Measurements from ENCODE around the gene TGM1.
"Not testable (repeated sequence)": the region's sequence is repeated elsewhere in the genome, so short reads cannot be mapped to it uniquely, and the experiment has no call there.

The TGM1 gene

DNA sequence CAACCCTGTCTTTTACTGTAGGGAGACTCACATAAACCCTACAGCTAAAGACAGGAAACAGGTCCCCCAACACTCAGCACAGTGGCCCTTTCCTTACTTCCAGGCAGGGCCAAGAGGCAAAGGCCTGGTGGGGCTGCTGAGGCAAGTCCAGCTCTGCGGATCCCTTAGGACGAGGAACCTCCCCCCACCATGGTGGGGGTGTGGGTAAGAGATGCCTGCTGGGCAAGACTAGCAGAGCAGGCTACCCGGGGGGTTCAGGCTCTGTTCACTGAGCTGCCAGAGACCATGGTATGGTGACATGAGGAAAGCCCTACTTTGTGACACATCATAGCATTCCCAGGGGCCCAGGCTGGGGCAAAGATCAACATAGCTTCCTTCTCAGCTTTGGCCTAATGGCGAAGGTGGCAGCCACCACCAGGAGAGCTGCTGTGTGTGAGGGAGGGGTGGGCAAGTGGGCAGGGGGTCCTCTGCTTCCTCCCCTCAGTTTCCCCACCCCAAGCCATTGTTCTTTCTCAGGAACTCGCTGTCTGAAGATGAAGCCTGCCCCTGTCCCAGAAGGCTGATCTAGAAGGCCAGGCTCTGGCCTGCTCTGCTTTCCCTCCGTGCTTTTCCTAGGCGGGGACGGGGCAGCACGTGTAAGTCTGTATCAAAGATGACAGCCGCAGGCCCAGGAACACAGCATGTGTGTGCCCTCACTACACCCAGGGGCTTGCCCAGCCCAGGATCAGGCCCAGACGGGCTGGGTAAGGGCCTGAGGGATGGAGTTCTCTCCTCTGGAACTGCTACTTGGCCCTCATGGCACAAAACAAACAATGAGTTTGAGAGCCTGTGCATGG lies 10.5 kb downstream of the TGM1 start:
- no peak for DNase-seq

DNA sequence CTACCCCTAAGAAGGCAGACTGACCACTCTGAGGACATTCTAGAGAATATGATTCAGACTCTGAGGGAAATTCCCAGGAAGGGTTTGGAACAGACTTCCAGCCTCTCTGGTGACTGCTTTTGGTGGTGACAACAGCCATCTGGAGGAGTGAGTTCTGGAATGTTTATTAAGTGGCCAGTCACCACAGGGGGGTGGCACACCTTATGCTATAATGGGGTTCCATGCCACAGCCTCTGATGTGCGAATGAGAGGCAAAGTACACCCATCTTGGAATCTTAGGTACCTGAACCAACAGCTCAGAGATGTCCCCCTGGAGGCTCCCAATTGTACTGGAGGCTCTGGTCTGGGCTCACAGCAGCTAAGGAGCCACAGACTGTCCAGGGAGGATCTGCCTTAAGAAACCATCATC lies 11.1 kb downstream of the TGM1 start:
- no peak for DNase-seq

GRCh38 chr14:24250354-24250753 lies 12.6 kb downstream of the TGM1 start:
- DNase-seq, result no peak

DNA sequence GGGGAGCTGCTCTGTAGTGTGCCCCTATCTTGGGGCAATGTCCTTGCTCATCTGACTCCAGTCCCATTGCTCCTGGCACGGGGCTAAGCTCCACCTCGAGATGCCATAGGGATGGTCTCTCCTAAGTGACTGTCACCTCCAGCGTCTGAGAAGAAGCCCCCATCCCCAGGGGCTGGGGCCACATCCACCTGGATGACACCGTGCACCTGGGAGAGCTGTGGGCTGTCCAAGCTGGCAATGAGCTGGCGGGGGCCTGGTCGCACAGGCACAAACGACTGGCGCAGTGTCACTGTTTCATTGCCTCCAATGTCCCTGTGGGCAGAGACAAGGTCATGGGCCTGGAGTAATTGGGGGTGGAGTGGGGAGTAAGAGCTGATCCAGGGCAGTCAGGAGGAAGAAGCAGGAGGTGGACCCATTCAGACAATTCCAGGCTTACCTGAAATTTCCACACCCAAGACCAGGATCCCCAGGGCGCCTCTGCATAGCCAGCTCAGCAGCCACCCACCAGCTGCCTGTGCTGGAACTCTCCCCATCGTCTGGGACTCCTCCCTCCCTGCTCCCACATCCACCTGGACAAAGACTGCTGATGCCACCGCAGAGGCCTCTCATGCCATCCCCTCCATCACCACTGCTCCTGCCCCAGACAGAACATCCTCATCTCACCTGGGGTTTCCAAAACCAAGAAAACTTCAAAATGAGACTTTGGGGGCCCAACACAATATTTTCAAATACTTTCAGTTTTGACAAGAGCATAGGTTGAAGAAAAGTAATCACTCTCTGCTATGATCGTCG lies 13.6 kb downstream of the TGM1 start:
- no peak for DNase-seq

DNA sequence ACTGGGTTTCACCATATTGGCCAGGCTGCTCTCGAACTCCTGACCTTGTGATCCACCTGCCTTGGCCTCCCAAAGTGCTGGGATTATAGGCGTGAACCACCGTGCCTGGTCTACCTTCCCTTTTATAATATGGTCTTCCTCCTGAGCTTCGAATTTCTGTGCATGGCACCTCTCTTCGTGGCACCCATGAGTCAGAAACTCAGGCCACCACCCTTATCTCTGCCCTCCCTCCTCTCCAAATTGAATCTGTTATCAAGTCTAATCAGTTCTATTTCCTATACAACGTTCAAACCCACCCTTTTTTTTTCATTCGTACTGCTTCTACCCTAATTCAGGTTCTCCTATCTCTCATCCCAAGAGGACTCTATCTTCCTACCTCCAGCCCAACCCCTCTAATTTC lies 15.6 kb downstream of the TGM1 start:
- no peak for DNase-seq

GRCh38 chr14:24246765-24247212 lies 16.2 kb downstream of the TGM1 start:
- no peak for DNase-seq

DNA sequence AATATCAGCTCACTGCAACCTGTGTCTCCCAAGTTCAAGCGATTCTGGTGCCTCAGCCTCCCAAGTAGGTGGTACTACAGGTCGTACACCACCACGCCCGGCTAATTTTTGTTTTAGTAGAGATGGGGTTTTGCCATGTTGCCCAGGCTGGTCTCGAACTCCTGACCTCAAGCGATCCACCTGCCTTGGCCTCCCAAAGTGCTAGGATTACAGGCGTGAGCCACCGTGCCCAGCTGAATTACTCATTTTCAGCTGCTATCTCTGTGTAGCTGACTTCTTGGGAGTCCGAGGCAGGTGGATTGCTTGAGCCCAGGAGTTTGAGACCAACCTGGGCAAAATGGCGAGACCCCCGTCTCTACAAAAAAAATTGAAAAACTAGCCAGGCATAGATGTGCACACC lies 17.6 kb downstream of the TGM1 start:
- DNase-seq, result not testable (repeated sequence)

GRCh38 chr14:24243336-24243836 lies 19.6 kb downstream of the TGM1 start:
- peak; percentile 30 for DNase-seq

GRCh38 chr14:24241829-24242443 lies 21.0 kb downstream of the TGM1 start:
- DNase-seq, result peak; percentile 25

- no peak for DNase-seq
Measured at GRCh38 chr14:24240110-24240918, 22.7 kb downstream of the TGM1 start.

DNA sequence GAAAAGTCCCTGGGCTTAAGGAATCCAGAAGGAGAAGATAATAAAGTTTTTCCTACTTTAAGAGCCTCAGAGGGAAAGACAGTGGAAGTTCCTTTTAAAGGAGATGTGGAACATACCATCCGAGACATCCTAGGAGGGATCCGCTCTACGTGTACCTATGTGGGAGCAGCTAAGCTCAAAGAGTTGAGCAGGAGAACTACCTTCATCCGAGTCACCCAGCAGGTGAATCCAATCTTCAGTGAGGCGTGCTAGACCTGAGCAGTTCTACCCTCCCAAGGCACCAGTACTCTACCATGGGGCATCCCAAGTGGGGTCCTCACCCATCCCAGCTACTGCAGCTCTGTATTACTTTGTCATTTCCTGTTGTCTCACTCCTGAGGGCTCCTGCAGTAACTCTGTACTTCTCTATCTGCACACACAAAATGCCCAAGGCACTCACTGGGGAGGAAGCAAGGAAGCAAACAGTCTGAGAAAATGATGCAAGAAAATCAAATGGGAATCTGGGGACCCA lies 24.4 kb downstream of the TGM1 start:
- DNase-seq, result no peak

- DNase-seq, result no peak
Measured at GRCh38 chr14:24238123-24238522, 24.9 kb downstream of the TGM1 start.

DNA sequence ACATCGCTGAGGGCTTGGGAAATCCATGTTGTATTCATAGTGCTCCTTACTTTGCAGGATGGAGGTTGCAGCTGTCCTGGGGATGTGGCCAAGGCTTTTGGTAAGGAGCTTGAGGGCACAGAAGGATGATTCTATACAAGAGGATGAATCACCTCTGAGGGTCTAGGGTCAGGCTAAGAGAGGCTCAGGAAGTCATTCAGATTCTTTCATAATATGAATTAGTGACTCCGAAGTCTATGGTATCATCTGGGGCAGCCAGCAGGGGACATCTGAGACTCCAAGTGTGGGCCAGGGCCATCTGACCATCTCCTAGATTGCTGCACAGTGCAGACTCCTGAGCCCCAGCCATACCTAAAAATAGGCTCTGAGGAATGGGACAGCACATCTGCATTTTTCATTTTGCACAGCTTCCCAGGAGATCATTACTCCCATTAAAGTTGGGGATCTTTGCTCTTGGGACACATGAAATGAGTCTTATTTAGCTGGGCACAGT lies 25.5 kb downstream of the TGM1 start:
- DNase-seq, result no peak

- no peak for DNase-seq
Measured at GRCh38 chr14:24236689-24237462, 26.1 kb downstream of the TGM1 start.

DNA sequence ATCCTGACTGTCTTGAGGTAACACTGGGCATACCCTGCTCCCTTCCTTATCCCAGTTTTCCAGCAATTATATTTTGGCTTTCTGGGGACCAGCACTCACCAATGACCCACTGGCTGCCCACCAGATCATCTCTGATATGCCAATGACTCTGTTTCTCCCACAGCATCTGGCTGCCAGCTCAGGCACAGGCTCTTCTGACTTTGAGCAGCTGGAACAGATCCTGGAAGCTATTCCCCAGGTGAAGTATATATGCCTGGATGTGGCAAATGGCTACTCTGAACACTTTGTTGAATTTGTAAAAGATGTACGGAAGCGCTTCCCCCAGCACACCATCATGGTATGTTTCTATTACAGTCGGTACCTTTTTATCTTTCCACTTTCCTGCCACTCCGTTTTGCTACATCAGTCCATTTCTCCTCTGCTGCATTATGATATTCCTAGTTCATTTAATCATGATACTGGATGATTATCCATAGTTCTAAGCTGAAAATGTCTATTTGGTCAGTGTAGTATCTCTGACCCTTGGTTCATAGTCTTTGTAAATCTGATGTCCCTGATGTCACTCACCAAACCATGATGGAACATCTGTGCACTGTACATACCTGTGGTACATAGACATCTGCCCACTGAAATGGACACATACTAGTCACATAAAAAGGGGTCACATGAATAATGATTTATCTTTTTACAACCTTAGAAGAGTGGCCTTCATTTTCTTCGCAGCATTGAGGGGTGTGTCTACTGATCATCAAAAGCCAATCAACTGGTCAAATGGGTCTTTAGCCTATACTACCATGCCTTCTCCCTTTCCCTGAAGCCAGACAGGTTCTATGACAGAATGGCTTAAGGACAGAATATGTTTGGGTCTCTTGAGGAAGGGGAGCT lies 26.9 kb downstream of the TGM1 start:
- no peak for DNase-seq

- no peak for DNase-seq
Measured at GRCh38 chr14:24234095-24235005, 28.6 kb downstream of the TGM1 start.

DNA sequence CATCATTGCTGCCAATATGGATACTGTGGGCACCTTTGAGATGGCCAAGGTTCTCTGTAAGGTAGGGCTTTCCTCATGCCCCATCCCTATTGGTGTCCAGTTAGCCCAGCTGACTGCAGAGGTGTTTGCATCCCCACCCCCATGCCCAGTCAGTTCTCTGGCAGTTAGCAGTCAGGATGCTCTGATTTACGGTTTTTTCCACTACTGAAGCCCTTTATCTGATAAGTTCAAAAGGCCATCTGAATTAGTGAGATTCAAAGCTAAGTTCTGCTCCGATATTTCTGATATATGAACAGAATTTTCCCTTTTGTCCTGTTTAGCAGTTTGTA lies 29.5 kb downstream of the TGM1 start:
- no peak for DNase-seq

DNA sequence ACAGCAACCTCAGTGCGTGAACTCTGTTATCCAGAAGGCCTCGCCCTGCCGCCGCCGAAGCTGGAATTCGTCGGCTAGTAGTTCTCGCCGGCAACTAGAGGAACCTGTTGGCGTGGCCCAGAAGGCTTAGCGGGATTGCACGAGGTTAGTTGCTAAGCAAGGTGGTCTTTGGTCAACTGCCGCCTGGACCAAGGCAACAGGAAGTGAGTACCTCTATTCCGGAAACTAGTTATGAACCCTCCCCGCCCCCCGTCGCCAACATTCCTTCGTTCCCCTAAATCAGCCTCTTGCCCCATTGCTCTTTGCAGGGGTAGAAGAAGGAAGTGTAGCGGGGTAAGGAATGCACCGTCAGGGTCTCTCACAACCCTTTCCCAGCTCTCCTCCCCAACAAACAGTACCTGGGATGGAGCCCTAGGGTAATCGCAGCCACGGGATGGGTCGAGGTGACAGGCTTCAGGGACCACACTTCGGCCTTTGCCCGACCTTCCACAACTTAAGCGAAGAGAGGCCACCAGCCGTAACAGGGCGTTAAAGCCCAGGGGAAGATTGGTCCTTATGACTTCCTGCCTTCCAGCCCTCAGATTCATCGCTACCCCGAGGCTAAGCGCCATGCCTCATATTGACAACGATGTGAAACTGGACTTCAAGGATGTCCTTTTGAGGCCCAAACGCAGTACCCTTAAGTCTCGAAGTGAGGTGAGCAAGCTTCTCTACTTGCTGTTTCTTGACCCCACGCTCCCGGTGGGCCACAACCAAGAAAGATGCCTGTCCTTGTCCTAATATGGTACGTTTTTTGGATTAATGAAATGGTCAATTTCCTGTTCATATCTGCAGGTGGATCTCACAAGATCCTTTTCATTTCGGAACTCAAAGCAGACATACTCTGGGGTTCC lies 30.1 kb downstream of the TGM1 start, which contains the start of gene GMPR2:
Gene GMPR2 (plus strand): TSS at position 285 of the 893 bp plus-strand sequence. CDS start 325 bp downstream, at position 610.
- peak; percentile 46 for DNase-seq

Data from NCI-H2029 treated with DMSO at 0.1 percent for 48 hours (cell line).